ENCODE measurements around the gene EFNA3. TPM values are rescaled to one million over a fixed set of nuclear protein-coding genes. Genes with fewer than 3 reads are reported as not detected.

Gene EFNA3
- total and polyA plus RNA-seq, 2 donors (not counting 1 experiment from before 2014, with no cell fraction given): 0.30 to 0.33 TPM

DNA sequence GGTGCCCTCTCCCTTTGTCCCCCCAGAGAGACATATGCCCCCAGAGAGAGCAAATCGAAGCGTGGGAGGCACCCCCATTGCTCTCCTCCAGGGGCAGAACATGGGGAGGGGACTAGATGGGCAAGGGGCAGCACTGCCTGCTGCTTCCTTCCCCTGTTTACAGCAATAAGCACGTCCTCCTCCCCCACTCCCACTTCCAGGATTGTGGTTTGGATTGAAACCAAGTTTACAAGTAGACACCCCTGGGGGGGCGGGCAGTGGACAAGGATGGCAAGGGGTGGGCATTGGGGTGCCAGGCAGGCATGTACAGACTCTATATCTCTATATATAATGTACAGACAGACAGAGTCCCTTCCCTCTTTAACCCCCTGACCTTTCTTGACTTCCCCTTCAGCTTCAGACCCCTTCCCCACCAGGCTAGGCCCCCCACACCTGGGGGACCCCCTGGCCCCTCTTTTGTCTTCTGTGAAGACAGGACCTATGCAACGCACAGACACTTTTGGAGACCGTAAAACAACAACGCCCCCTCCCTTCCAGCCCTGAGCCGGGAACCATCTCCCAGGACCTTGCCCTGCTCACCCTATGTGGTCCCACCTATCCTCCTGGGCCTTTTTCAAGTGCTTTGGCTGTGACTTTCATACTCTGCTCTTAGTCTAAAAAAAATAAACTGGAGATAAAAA lies 8.4 kb downstream of the EFNA3 start:
- H3K36me3 ChIP-seq (ENCODE audit: control insufficient read depth, insufficient read depth, low read length): no peaks in the 10 kb centered on the region
- H3K4me2 ChIP-seq (ENCODE audit: extremely low read depth, insufficient read depth, low read length): no peak overlapping the region
- TF ChIP-seq, protein P1, sequence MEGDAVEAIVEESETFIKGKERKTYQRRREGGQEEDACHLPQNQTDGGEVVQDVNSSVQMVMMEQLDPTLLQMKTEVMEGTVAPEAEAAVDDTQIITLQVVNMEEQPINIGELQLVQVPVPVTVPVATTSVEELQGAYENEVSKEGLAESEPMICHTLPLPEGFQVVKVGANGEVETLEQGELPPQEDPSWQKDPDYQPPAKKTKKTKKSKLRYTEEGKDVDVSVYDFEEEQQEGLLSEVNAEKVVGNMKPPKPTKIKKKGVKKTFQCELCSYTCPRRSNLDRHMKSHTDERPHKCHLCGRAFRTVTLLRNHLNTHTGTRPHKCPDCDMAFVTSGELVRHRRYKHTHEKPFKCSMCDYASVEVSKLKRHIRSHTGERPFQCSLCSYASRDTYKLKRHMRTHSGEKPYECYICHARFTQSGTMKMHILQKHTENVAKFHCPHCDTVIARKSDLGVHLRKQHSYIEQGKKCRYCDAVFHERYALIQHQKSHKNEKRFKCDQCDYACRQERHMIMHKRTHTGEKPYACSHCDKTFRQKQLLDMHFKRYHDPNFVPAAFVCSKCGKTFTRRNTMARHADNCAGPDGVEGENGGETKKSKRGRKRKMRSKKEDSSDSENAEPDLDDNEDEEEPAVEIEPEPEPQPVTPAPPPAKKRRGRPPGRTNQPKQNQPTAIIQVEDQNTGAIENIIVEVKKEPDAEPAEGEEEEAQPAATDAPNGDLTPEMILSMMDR (conservative IDR thresholded peaks at IDR 0.05 in 1 of 2, IDR thresholded peaks at IDR 0.05 in 1 of 2; ENCODE audit: low read depth in 1 of 2, low read length in 2 of 2): peak in 1 of 2 donors; percentile 8
- TF ChIP-seq EZH2 (IDR thresholded peaks at IDR 0.05; ENCODE audit: low read length, missing control alignments): no peak
- H3K4me3 ChIP-seq (replicated peaks in 1 of 4; ENCODE audit: control extremely low read depth in 1 of 4, insufficient read depth in 1 of 4, low read depth in 3 of 4, low read length in 4 of 4): no peak overlapping the region
- H3K9ac ChIP-seq (ENCODE audit: insufficient read depth, low read length): no peak overlapping the region
- H3K27ac ChIP-seq (ENCODE audit: insufficient read depth, low read length): no peak overlapping the region
- H3K79me2 ChIP-seq (ENCODE audit: control insufficient read depth, insufficient read depth, low read length): no peaks in the 10 kb centered on the region
- H2AFZ ChIP-seq (ENCODE audit: low read length): no peak overlapping the region
- peaks cover 1% of the 10 kb centered on the region for H4K20me1 ChIP-seq (ENCODE audit: control insufficient read depth, extremely low read depth, insufficient read depth, low read length)
- no peaks in the 10 kb centered on the region for H3K9me3 ChIP-seq (ENCODE audit: control insufficient read depth, insufficient read depth, low read depth, low read length)
- peaks cover 9% of the 10 kb centered on the region for H3K4me1 ChIP-seq (ENCODE audit: control insufficient read depth, extremely low read depth, insufficient read depth, low read length)
- peaks cover 20% of the 10 kb centered on the region for H3K27me3 ChIP-seq (ENCODE audit: control insufficient read depth, insufficient read depth, low read length)
- no peak for DNase-seq (ENCODE audit: low read depth in 2 of 2)

DNA sequence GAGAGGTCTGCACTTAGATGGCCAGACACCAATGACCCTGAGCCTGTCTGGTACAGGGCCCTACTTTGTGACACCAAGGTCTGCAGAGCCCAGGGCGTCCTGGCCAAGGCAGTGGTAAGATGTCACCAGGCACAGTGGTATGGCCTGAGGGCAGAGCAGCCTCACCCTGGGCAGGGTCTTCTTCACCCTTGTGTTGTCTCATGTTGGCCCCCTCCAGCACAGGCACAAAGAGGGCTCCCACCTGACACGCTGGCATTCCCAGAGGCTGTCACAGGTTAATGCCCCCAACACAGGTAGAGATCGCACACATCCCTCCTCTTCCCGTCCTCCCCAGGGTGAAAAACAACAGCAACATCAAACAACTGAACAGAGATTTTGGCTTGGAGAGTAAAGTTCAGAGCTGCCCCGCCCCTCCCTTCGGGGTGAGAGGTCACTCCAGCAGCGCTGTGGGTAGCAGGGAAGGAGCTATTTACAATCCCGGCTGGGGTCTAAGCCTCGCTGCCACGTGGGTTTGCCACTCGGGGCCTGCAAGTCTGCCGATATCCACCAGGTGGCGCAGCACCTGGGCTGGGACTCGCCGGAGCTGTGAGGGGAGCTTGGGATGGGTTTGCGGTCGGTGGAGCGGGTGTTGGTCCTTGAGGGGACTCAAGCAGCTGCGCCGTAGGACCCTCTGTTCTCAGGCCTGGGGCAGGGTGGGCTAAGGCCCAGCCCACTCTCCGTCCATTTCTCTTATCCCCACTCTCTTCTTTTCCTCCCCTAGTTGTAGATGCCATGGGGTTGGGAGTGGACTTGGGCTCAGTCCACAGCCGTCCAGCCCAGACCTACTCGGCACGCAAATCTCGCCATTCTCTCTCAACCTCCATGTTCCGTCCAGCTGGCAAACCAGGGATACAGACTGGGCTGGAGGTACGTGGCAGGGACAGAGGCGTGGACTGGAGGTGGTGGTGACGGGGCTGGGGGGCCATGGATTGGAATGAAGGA lies 12.7 kb downstream of the EFNA3 start:
- Histone ChIP-seq H3K27ac (ENCODE audit: insufficient read depth, low read length) (no peak overlapping the region), H3K4me2 (ENCODE audit: extremely low read depth, insufficient read depth, low read length) (peak overlapping the region; percentile 40), H3K4me1 (ENCODE audit: control insufficient read depth, extremely low read depth, insufficient read depth, low read length) (no peaks in the 10 kb centered on the region), H3K79me2 (ENCODE audit: control insufficient read depth, insufficient read depth, low read length) (no peaks in the 10 kb centered on the region), H3K9me3 (ENCODE audit: control insufficient read depth, insufficient read depth, low read depth, low read length) (no peaks in the 10 kb centered on the region), H3K36me3 (ENCODE audit: control insufficient read depth, insufficient read depth, low read length) (no peaks in the 10 kb centered on the region), H4K20me1 (ENCODE audit: control insufficient read depth, extremely low read depth, insufficient read depth, low read length) (peaks cover 1% of the 10 kb centered on the region), H3K4me3 (replicated peaks in 1 of 4; ENCODE audit: control extremely low read depth in 1 of 4, insufficient read depth in 1 of 4, low read depth in 3 of 4, low read length in 4 of 4) (no peak overlapping the region), H2AFZ (ENCODE audit: low read length) (no peak overlapping the region), H3K27me3 (ENCODE audit: control insufficient read depth, insufficient read depth, low read length) (peaks cover 11% of the 10 kb centered on the region), H3K9ac (ENCODE audit: insufficient read depth, low read length) (no peak overlapping the region)
- DNase-seq (ENCODE audit: low read depth in 2 of 2): peak; percentile 38 to 61
- no peak for TF ChIP-seq EZH2 (IDR thresholded peaks at IDR 0.05; ENCODE audit: low read length, missing control alignments)
- TF ChIP-seq, protein P1 (conservative IDR thresholded peaks at IDR 0.05 in 1 of 2, IDR thresholded peaks at IDR 0.05 in 1 of 2; ENCODE audit: low read depth in 1 of 2, low read length in 2 of 2): peak; percentile 88 to 91

DNA sequence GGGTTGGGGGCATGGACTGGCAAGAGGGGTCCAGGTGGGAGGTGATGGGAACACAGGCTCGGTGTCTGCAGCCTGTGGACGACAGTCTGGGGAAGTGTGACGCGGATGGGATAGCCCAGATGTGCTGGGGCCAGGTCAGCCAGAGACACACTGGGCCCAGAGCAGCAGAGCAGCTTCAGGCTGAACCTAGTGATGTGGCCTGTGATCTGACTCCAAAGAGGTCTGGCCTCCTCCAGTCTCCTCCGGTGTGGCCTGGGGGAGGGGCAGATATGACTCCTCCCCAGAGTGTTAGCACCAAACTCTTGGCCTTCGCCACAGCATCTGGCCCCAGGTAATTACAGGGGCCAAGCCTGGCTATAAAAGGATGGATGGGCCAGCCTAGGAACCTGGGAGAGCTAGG lies 13.5 kb downstream of the EFNA3 start:
- H3K9me3 ChIP-seq (ENCODE audit: control insufficient read depth, insufficient read depth, low read depth, low read length): no peaks in the 10 kb centered on the region
- no peaks in the 10 kb centered on the region for H3K79me2 ChIP-seq (ENCODE audit: control insufficient read depth, insufficient read depth, low read length)
- H2AFZ ChIP-seq (ENCODE audit: low read length): no peak overlapping the region
- H3K27ac ChIP-seq (ENCODE audit: insufficient read depth, low read length): no peak overlapping the region
- no peaks in the 10 kb centered on the region for H3K4me1 ChIP-seq (ENCODE audit: control insufficient read depth, extremely low read depth, insufficient read depth, low read length)
- peaks cover 1% of the 10 kb centered on the region for H4K20me1 ChIP-seq (ENCODE audit: control insufficient read depth, extremely low read depth, insufficient read depth, low read length)
- no peak overlapping the region for H3K4me2 ChIP-seq (ENCODE audit: extremely low read depth, insufficient read depth, low read length)
- H3K27me3 ChIP-seq (ENCODE audit: control insufficient read depth, insufficient read depth, low read length): peaks cover 11% of the 10 kb centered on the region
- H3K36me3 ChIP-seq (ENCODE audit: control insufficient read depth, insufficient read depth, low read length): no peaks in the 10 kb centered on the region
- H3K4me3 ChIP-seq (replicated peaks in 1 of 4; ENCODE audit: control extremely low read depth in 1 of 4, insufficient read depth in 1 of 4, low read depth in 3 of 4, low read length in 4 of 4): no peak overlapping the region
- TF ChIP-seq EZH2 (IDR thresholded peaks at IDR 0.05; ENCODE audit: low read length, missing control alignments): no peak
- TF ChIP-seq, protein P1 (conservative IDR thresholded peaks at IDR 0.05 in 1 of 2, IDR thresholded peaks at IDR 0.05 in 1 of 2; ENCODE audit: low read depth in 1 of 2, low read length in 2 of 2): no peak
- DNase-seq (ENCODE audit: low read depth in 2 of 2): no peak
- H3K9ac ChIP-seq (ENCODE audit: insufficient read depth, low read length): no peak overlapping the region
